CD8-positive, alpha-beta memory T cell (primary cell): ENCODE results near the gene NCKAP5. TPM values are rescaled to one million over a fixed set of nuclear protein-coding genes. Genes with fewer than 3 reads are reported as not detected.

ENCODE experiments used
- CTCF ChIA-PET: fragments of 350-600 bp; sonication (Branson Sonifier 250); formaldehyde crosslinking; loops from one replicate; lab custom pipeline; 2021; ENCODE audit warnings: antibody characterized with exemption; lab: Charles Lee
- POLR2A ChIA-PET: fragments of 350-600 bp; sonication (Branson Sonifier 250); formaldehyde crosslinking; loops from one replicate; lab custom pipeline; 2021; ENCODE audit warnings: antibody characterized with exemption; lab: Charles Lee
- DNase-seq, 5 donors: peaks; one replicate each; pipeline versions ENCODE4 v3.0.0 to v3.0.0-alpha.2; 2020 to 2022; ENCODE audit warnings: mixed read lengths in 1 of 5
- H3K27ac ChIP-seq: one replicate; pipeline ENCODE4 v1.7.0; 2013; ENCODE audit warnings: low read depth, mild to moderate bottlenecking, low read length, moderate library complexity
- H3K27me3 ChIP-seq: 2 replicates; pipeline ENCODE4 v1.7.0; 2013; ENCODE audit warnings: low read length, mild to moderate bottlenecking; ENCODE audit not compliant: insufficient read depth, poor library complexity, severe bottlenecking
- H3K36me3 ChIP-seq: 2 replicates; pipeline ENCODE4 v1.7.0; 2013; ENCODE audit warnings: mild to moderate bottlenecking, low read length, moderate library complexity; ENCODE audit not compliant: insufficient read depth
- H3K4me1 ChIP-seq: 2 replicates; pipeline ENCODE4 v1.7.0; 2013; ENCODE audit warnings: mild to moderate bottlenecking, low read length, moderate library complexity; ENCODE audit not compliant: insufficient read depth
- H3K4me3 ChIP-seq: 2 replicates; pipeline ENCODE4 v1.7.0; 2013; ENCODE audit warnings: mild to moderate bottlenecking, low read length
- H3K9me3 ChIP-seq: 2 replicates; pipeline ENCODE4 v1.7.0; 2013; ENCODE audit warnings: mild to moderate bottlenecking, low read length
- H3K27ac Mint-ChIP-seq, 8 donors: one replicate each; pipeline ENCODE4 v1.8.0; 2020 to 2021; ENCODE audit warnings: mixed read lengths in 8 of 8, mild to moderate bottlenecking in 6 of 8, inconsistent platforms in 3 of 8, moderate library complexity in 3 of 8
- H3K27me3 Mint-ChIP-seq, 2 donors: one replicate each; pipeline ENCODE4 v1.8.0; 2020 to 2021; ENCODE audit warnings: mixed read lengths in 2 of 2, mild to moderate bottlenecking in 1 of 2, moderate library complexity in 1 of 2
- H3K36me3 Mint-ChIP-seq, 3 donors: one replicate each; pipeline ENCODE4 v1.8.0; 2020 to 2021; ENCODE audit warnings: mixed read lengths in 3 of 3, inconsistent platforms in 1 of 3, mild to moderate bottlenecking in 1 of 3
- H3K4me1 Mint-ChIP-seq, 3 donors: one replicate each; pipeline ENCODE4 v1.8.0; 2020 to 2021; ENCODE audit warnings: mixed read lengths in 3 of 3, inconsistent platforms in 1 of 3, mild to moderate bottlenecking in 1 of 3
- H3K4me3 Mint-ChIP-seq, 7 donors: one replicate each; pipeline ENCODE4 v1.8.0; 2020 to 2021; ENCODE audit warnings: mixed read lengths in 7 of 7, mild to moderate bottlenecking in 6 of 7, moderate library complexity in 4 of 7, inconsistent platforms in 2 of 7
- H3K9me3 Mint-ChIP-seq, 5 donors: one replicate each; pipeline ENCODE4 v1.8.0; 2020 to 2022; ENCODE audit warnings: mixed read lengths in 5 of 5, mild to moderate bottlenecking in 3 of 5, moderate library complexity in 2 of 5, inconsistent platforms in 1 of 5
- polyA plus RNA-seq: library from polyadenylated mRNA; unstranded; fragments of 300-500 nt; fragmentation: Illumina TruSeq; gene quantifications from one replicate; pipeline ENCODE4 v1.2.3, GENCODE V29; 2021
- total RNA-seq, 2 experiments: library from RNA; stranded (reverse); gene quantifications; one replicate each; pipeline ENCODE4 v1.2.3, GENCODE V29; 2021

NCKAP5 gene
- total and polyA plus RNA-seq, 3 experiments from 2014 or later = not detected

GRCh38 chr2:133158024-133158423, 410.2 kb downstream of the NCKAP5 start:
- Histone ChIP-seq H3K36me3 (no peaks in the 10 kb centered on the region), H3K27me3 (no peaks in the 10 kb centered on the region), H3K4me3 (no peak overlapping the region), H3K9me3 (no peaks in the 10 kb centered on the region), H3K27ac (no peak overlapping the region), H3K4me1 (no peaks in the 10 kb centered on the region)
- Mint-ChIP-seq H3K4me3 (no peak overlapping the region), H3K36me3 (no peaks in the 10 kb centered on the region), H3K27ac (no peak overlapping the region), H3K9me3 (peaks cover 0 to 19% (median 4%) of the 10 kb centered on the region in 5 donors), H3K4me1 (no peaks in the 10 kb centered on the region), H3K27me3 (peaks cover 0 to 1% of the 10 kb centered on the region in 2 donors)
- ChIA-PET CTCF (no interaction called here), POLR2A (no interaction called here)
- no peak for DNase-seq

- H3K27me3 ChIP-seq = no peaks in the 10 kb centered on the region
- CTCF ChIA-PET = no interaction called here
- H3K9me3 ChIP-seq = no peaks in the 10 kb centered on the region
- H3K4me3 ChIP-seq = no peak overlapping the region
- Mint-ChIP-seq H3K27me3 (peaks cover 0 to 1% of the 10 kb centered on the region in 2 donors), H3K4me3 (no peak overlapping the region), H3K27ac (no peak overlapping the region), H3K36me3 (no peaks in the 10 kb centered on the region), H3K4me1 (no peaks in the 10 kb centered on the region), H3K9me3 (peaks cover 0 to 16% (median 4%) of the 10 kb centered on the region in 5 donors)
- H3K27ac ChIP-seq = no peak overlapping the region
- no peaks in the 10 kb centered on the region for H3K4me1 ChIP-seq
- no peak for DNase-seq
- POLR2A ChIA-PET = no interaction called here
- H3K36me3 ChIP-seq = no peaks in the 10 kb centered on the region
These were observed 411.1 kb downstream of the NCKAP5 start for GRCh38 chr2:133157141-133157540.

- DNase-seq = no peak
- Mint-ChIP-seq H3K27ac (no peak overlapping the region), H3K36me3 (no peaks in the 10 kb centered on the region), H3K4me1 (no peaks in the 10 kb centered on the region), H3K9me3 (peaks cover 0 to 13% (median 8%) of the 10 kb centered on the region in 5 donors), H3K27me3 (peaks cover 0 to 1% of the 10 kb centered on the region in 2 donors), H3K4me3 (no peak overlapping the region)
- POLR2A ChIA-PET = no interaction called here
- Histone ChIP-seq H3K9me3 (no peaks in the 10 kb centered on the region), H3K36me3 (no peaks in the 10 kb centered on the region), H3K27me3 (no peaks in the 10 kb centered on the region), H3K27ac (no peak overlapping the region), H3K4me1 (no peaks in the 10 kb centered on the region), H3K4me3 (no peak overlapping the region)
- CTCF ChIA-PET = no interaction called here
These were observed 415.5 kb downstream of the NCKAP5 start for GRCh38 chr2:133152801-133153200.

DNA sequence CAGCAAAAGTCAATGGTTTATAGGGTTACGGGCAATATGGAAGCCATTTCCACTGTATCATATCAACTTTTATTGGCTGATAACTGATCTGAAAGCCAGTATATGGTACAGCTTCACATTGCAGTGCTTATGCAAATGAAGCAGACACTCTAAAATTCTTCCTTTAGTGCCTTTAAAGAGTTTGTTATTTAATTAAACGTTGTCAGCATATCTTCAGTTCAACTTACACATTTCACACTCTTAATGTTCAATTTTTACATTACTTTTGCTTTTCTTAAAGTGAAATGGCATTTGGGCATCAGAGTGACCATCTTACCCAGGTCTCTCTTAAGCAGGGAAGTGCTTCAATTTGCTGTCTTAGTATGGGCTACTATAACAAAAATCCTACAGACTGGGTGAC, 420.1 kb downstream of the NCKAP5 start:
- CTCF ChIA-PET = no interaction called here
- no peak for DNase-seq

GRCh38 chr2:133146893-133147292, 421.4 kb downstream of the NCKAP5 start:
- H3K9me3 ChIP-seq = no peaks in the 10 kb centered on the region
- no peak overlapping the region for H3K27ac ChIP-seq
- Mint-ChIP-seq H3K36me3 (no peaks in the 10 kb centered on the region), H3K4me1 (no peaks in the 10 kb centered on the region), H3K27me3 (no peaks in the 10 kb centered on the region), H3K27ac (no peak overlapping the region), H3K9me3 (peaks cover 0 to 19% (median 3%) of the 10 kb centered on the region in 5 donors), H3K4me3 (no peak overlapping the region)
- no peaks in the 10 kb centered on the region for H3K36me3 ChIP-seq
- CTCF ChIA-PET = no interaction called here
- no peak for DNase-seq
- no peak overlapping the region for H3K4me3 ChIP-seq
- H3K4me1 ChIP-seq = no peaks in the 10 kb centered on the region
- no peaks in the 10 kb centered on the region for H3K27me3 ChIP-seq
- POLR2A ChIA-PET = no interaction called here

More for the DNA sequence above, 420.1 kb downstream of the NCKAP5 start:
- H3K4me1 ChIP-seq = no peaks in the 10 kb centered on the region
- no peak overlapping the region for H3K27ac Mint-ChIP-seq
- POLR2A ChIA-PET = no interaction called here
- no peaks in the 10 kb centered on the region for H3K36me3 ChIP-seq
- H3K9me3 ChIP-seq = no peaks in the 10 kb centered on the region
- H3K27me3 Mint-ChIP-seq = no peaks in the 10 kb centered on the region
- no peak overlapping the region for H3K27ac ChIP-seq
- H3K9me3 Mint-ChIP-seq = peaks cover 0 to 22% (median 3%) of the 10 kb centered on the region in 5 donors
- no peak overlapping the region for H3K4me3 Mint-ChIP-seq
- H3K4me1 Mint-ChIP-seq = no peaks in the 10 kb centered on the region
- no peak overlapping the region for H3K4me3 ChIP-seq
- no peaks in the 10 kb centered on the region for H3K27me3 ChIP-seq
- H3K36me3 Mint-ChIP-seq = no peaks in the 10 kb centered on the region

GRCh38 chr2:133143645-133144044, 424.6 kb downstream of the NCKAP5 start:
- no peaks in the 10 kb centered on the region for H3K4me1 Mint-ChIP-seq

GRCh38 chr2:133142087-133142486, 426.2 kb downstream of the NCKAP5 start:
- H3K36me3 Mint-ChIP-seq = no peaks in the 10 kb centered on the region
- DNase-seq = no peak
- Histone ChIP-seq H3K27ac (no peak overlapping the region), H3K9me3 (no peaks in the 10 kb centered on the region), H3K4me3 (no peak overlapping the region), H3K36me3 (no peaks in the 10 kb centered on the region), H3K4me1 (no peaks in the 10 kb centered on the region), H3K27me3 (no peaks in the 10 kb centered on the region)
- H3K27ac Mint-ChIP-seq = no peak overlapping the region
- no peaks in the 10 kb centered on the region for H3K4me1 Mint-ChIP-seq
- H3K9me3 Mint-ChIP-seq = peaks cover 1 to 21% (median 12%) of the 10 kb centered on the region in 5 donors
- POLR2A ChIA-PET = no interaction called here
- CTCF ChIA-PET = no interaction called here
- H3K4me3 Mint-ChIP-seq = no peak overlapping the region
- H3K27me3 Mint-ChIP-seq = no peaks in the 10 kb centered on the region

More at GRCh38 chr2:133143645-133144044, 424.6 kb downstream of the NCKAP5 start:
- Mint-ChIP-seq H3K4me3 (no peak overlapping the region), H3K27me3 (no peaks in the 10 kb centered on the region), H3K36me3 (no peaks in the 10 kb centered on the region), H3K9me3 (peaks cover 1 to 19% (median 6%) of the 10 kb centered on the region in 5 donors), H3K27ac (no peak overlapping the region)
- Histone ChIP-seq H3K4me1 (no peaks in the 10 kb centered on the region), H3K27ac (no peak overlapping the region), H3K4me3 (no peak overlapping the region), H3K9me3 (no peaks in the 10 kb centered on the region), H3K27me3 (no peaks in the 10 kb centered on the region), H3K36me3 (no peaks in the 10 kb centered on the region)
- DNase-seq = no peak
- CTCF ChIA-PET = no interaction called here
- POLR2A ChIA-PET = no interaction called here

DNA sequence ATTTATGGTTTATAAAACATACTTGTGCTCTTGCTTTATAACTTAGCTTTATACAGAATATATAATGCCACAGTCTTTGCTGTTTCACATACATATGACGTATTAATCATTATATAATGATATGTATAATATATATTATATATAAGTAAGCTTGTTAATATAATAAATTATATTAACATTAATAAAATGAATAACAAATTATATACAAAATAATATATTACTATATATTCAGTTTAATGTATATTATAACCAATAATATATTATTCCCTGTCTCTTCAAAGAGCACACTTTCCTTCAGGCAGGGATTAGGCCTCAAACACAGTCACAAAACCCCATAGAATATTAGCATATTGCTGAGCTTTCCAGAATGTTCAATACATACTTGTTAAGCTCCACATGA, 427.6 kb downstream of the NCKAP5 start:
- CTCF ChIA-PET = no interaction called here
- H3K27ac Mint-ChIP-seq = no peak overlapping the region
- no peaks in the 10 kb centered on the region for H3K4me1 Mint-ChIP-seq

More for the DNA sequence above, 427.6 kb downstream of the NCKAP5 start:
- POLR2A ChIA-PET = no interaction called here
- Histone ChIP-seq H3K27me3 (no peaks in the 10 kb centered on the region), H3K4me3 (no peak overlapping the region), H3K27ac (no peak overlapping the region), H3K36me3 (no peaks in the 10 kb centered on the region), H3K4me1 (no peaks in the 10 kb centered on the region), H3K9me3 (no peaks in the 10 kb centered on the region)
- peaks cover 1 to 18% (median 11%) of the 10 kb centered on the region in 5 donors for H3K9me3 Mint-ChIP-seq
- H3K4me3 Mint-ChIP-seq = no peak overlapping the region
- DNase-seq = no peak
- no peaks in the 10 kb centered on the region for H3K27me3 Mint-ChIP-seq
- no peaks in the 10 kb centered on the region for H3K36me3 Mint-ChIP-seq
